PFSK-1 (cell line): ENCODE measurements around the gene CCDC88C.

Experiments used
- FOXP2 ChIP-seq: optimal IDR thresholded peaks from 2 replicates; pipeline ENCODE3; 2011; ENCODE audit warnings: borderline replicate concordance, control low read depth, inconsistent platforms; ENCODE audit not compliant: insufficient read depth; ENCODE audit errors: extremely low read length, extremely low read depth
- POLR2AphosphoS5 ChIP-seq: IDR thresholded peaks from 2 replicates; pipeline ENCODE4 v1.6.1; 2012; ENCODE audit warnings: low read depth, mild to moderate bottlenecking, control low read depth, low read length, moderate library complexity
- REST ChIP-seq, 2 experiments: IDR thresholded peaks; 2 replicates each; pipeline versions ENCODE4 v1.6.1 to v1.8.0; 2011 to 2012; ENCODE audit warnings: low read depth in 2 of 2, low read length in 2 of 2, control low read depth in 1 of 2, inconsistent platforms in 1 of 2, mild to moderate bottlenecking in 1 of 2, moderate library complexity in 1 of 2; ENCODE audit not compliant: insufficient read depth in 1 of 2
- SIN3A ChIP-seq: IDR thresholded peaks from 2 replicates; pipeline ENCODE4 v1.6.1; 2012; ENCODE audit warnings: mild to moderate bottlenecking, low read length, moderate library complexity, borderline replicate concordance; ENCODE audit not compliant: insufficient read depth
- TAF1 ChIP-seq: IDR thresholded peaks from 2 replicates; pipeline ENCODE4 v1.6.1; 2012; ENCODE audit warnings: low read length, control low read depth, borderline replicate concordance; ENCODE audit not compliant: insufficient read depth

The CCDC88C gene

DNA sequence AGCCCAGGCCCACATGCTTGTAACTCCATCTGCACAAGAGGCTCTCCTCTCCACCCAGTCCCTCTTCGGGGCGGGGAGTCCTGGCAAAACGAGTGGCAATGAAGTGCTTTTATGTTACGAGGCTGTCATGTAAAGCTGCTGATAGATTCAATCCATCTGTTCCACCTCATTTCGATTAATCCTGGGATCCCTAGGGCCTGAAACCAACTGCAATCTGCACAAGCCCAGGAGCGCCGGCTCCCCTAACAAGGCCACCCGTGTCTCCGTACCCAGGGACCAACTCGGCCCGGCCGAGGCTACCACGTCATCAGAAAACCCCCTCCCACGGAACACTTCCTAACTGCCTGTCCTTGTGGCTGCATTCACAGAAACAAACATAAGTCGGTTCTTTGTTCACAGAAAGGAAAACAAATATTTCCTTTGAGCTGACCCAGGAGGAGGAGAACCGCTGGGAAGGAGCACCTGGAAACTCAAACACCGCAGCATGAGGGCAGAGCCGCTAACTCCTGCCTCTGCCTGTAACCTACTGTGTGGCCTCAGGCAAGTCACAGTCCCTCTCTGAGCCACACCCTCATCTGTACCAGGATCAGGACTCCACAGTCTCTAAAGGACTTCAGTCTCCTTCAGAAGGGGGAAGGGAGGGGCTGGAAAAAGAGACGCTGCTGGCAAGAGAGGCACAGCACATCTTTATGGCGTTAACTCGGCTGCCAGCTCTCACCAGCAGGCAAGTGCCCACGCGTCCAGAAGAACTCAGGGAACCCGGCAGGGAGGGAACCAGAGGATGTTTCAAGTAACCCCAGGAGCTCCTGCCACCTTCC, 47.8 kb downstream of the CCDC88C start:
- no peak for TF ChIP-seq REST (IDR thresholded peaks at IDR 0.05; ENCODE audit: insufficient read depth in 1 of 2, low read depth in 2 of 2, low read length in 2 of 2)

GRCh38 chr14:91368776-91369416, 48.7 kb downstream of the CCDC88C start:
- no peak for TF ChIP-seq FOXP2
- TF ChIP-seq REST (IDR thresholded peaks at IDR 0.05; ENCODE audit: insufficient read depth in 1 of 2, low read depth in 2 of 2, low read length in 2 of 2), result no peak
- TF ChIP-seq TAF1, result no peak
- TF ChIP-seq SIN3A, result no peak
- no peak for TF ChIP-seq POLR2AphosphoS5

DNA sequence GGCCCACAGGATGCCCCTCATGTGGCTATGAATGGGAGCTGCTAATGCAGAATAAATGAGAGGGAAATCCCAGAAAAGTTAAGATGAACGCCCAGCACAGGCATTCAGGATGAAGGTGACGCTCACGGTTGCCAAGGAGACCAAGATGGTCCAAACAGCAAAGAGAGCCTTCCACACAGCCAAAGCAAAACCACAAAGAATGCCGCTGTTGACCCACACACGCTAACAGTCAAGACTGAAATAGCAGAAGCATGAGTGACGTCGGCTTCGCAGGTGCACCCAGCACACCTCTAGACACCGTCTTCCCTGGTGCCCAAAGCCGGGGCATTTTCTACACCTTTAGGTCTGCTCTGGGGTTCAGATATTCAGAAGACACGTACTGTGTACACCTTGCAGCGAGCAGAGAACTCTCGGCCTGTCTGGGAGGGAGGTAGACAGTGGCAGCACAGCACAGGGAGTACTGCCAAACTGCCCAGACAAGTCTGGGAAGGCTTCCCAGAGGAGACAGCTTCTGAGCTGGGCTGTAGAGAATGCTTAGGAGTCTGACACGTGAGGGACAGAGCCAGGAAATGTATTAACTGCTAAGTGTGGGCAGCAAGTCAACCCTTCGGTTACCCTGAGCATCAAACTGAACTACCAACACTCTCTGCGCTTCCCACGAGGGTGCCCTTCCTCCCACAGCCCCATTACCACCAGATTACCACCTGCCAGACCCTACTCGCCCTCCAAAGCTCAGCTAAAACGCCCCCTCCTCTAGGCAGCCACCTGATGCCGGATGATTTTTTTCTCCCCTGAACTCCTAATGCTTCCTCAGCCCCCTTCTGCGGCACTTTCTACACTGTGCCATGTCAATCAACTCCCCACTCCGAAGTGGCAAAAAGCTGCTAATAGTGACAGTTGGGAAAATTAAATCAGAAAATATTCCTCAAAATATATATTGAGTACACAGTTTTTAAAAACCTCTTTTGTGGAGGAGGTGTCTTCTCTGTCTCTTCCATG, 50.1 kb downstream of the CCDC88C start:
- TF ChIP-seq SIN3A (no peak), TAF1 (no peak), FOXP2 (no peak), POLR2AphosphoS5 (no peak)

DNA sequence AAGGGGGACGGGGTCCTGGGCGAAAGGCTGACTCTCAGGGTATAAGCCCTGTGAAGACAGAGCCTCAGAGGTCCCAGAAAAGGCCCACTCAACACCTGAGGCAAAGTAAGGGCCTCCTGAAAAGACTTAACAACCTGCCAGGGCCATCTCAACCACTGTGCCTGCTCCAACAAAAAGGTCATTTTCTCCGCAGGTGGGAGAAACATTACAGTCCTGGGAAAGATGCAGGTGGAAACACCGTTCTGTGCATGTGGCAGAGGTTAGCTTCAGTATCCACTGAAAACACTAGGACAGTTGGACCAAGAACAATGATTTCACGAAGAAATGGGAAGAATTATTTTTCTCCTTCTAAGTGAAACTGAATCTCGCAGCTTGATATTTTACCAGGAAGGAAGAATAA, 50.9 kb downstream of the CCDC88C start:
- no peak for TF ChIP-seq POLR2AphosphoS5
- no peak for TF ChIP-seq REST (IDR thresholded peaks at IDR 0.05; ENCODE audit: insufficient read depth in 1 of 2, low read depth in 2 of 2, low read length in 2 of 2)
- TF ChIP-seq FOXP2, result no peak
- no peak for TF ChIP-seq SIN3A
- no peak for TF ChIP-seq TAF1

DNA sequence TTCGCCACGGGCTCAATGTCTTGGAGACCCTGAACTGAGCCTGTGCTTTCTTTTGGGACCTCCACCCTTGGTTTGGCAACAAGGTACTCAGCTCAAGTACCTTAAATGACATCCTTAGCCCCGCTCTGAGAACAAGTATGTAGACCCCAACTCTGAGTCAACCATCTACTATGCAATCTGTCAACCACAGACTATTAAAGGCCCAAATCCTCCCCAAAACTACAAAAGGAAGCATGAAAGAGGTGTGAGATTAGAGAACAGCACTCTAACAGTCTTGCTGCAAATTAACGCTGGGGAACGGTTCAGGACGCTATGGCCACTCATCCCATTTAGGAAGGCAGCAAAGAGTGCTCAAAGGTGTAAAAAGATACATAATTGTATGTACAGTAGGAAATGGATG, 52.1 kb downstream of the CCDC88C start:
- no peak for TF ChIP-seq FOXP2
- TF ChIP-seq SIN3A, result no peak
- TF ChIP-seq TAF1, result no peak
- TF ChIP-seq POLR2AphosphoS5, result no peak
- no peak for TF ChIP-seq REST (IDR thresholded peaks at IDR 0.05; ENCODE audit: insufficient read depth in 1 of 2, low read depth in 2 of 2, low read length in 2 of 2)
